ENCODE results near the gene GRK5.

The GRK5 gene

GRCh38 chr10:119448628-119449584, 241.5 kb downstream of the GRK5 start:
- no peak overlapping the region for H3K27ac ChIP-seq
- TF ChIP-seq ZFX (IDR thresholded peaks at IDR 0.05; ENCODE audit: borderline replicate concordance) (no peak), CTCF (IDR thresholded peaks at IDR 0.05) (no peak)

- H3K27ac ChIP-seq, result no peak overlapping the region
- no peak for TF ChIP-seq CTCF (IDR thresholded peaks at IDR 0.05)
- TF ChIP-seq ZFX (IDR thresholded peaks at IDR 0.05; ENCODE audit: borderline replicate concordance), result no peak
These were observed 242.5 kb downstream of the GRK5 start for GRCh38 chr10:119449760-119450461.

GRCh38 chr10:119450606-119451299, 243.4 kb downstream of the GRK5 start:
- no peak overlapping the region for H3K27ac ChIP-seq
- no peak for TF ChIP-seq ZFX (IDR thresholded peaks at IDR 0.05; ENCODE audit: borderline replicate concordance)
- no peak for TF ChIP-seq CTCF (IDR thresholded peaks at IDR 0.05)

- no peak overlapping the region for H3K27ac ChIP-seq
These were observed 244.0 kb downstream of the GRK5 start for GRCh38 chr10:119451300-119451896.

GRCh38 chr10:119452396-119452795, 245.0 kb downstream of the GRK5 start:
- TF ChIP-seq ZFX (IDR thresholded peaks at IDR 0.05; ENCODE audit: borderline replicate concordance) (no peak), CTCF (IDR thresholded peaks at IDR 0.05) (no peak)
- no peak overlapping the region for H3K27ac ChIP-seq

More at GRCh38 chr10:119451300-119451896, 244.0 kb downstream of the GRK5 start:
- TF ChIP-seq CTCF (IDR thresholded peaks at IDR 0.05) (no peak), ZFX (IDR thresholded peaks at IDR 0.05; ENCODE audit: borderline replicate concordance) (no peak)

GRCh38 chr10:119453313-119453712, 245.9 kb downstream of the GRK5 start:
- H3K27ac ChIP-seq, result no peak overlapping the region
- no peak for TF ChIP-seq ZFX (IDR thresholded peaks at IDR 0.05; ENCODE audit: borderline replicate concordance)
- TF ChIP-seq CTCF (IDR thresholded peaks at IDR 0.05), result no peak
